GM12878 (cell line): Measurements from ENCODE around the gene SMTNL1. TPM values are rescaled to one million over a fixed set of nuclear protein-coding genes. Genes with fewer than 3 reads are reported as not detected.

Experiments used
- ATAC-seq: fragments of 200-7000 bp; cut with Tn5 transposase; 3 replicates; pipeline ENCODE4 v1.9.1; 2020; ENCODE audit warnings: mild to moderate bottlenecking, moderate library complexity
- BruUV-seq: library from RNA; stranded (reverse); fragments of 400-500 nt; replicated peaks from 2 replicates; lab custom pipeline; 2021; lab: Mats Ljungman, UMichigan
- CTCF ChIA-PET: fragments of 300-600 bp; sonication (Branson Sonifier 250); formaldehyde crosslinking; extraction: SDS; loops from one replicate; lab custom pipeline; 2021; ENCODE audit warnings: inconsistent platforms; lab: Yijun Ruan, JAX
- POLR2A ChIA-PET: fragments of 350-600 bp; formaldehyde crosslinking; extraction: SDS; loops from one replicate; lab custom pipeline; 2021; ENCODE audit warnings: inconsistent platforms; lab: Charles Lee
- RAD21 ChIA-PET: fragments of 300-600 bp; sonication (Branson Sonifier 250); formaldehyde crosslinking; loops from one replicate; lab custom pipeline; 2023; ENCODE audit warnings: antibody characterized with exemption; ENCODE audit not compliant: unreplicated experiment; lab: Charles Lee
- SMC1A ChIA-PET: fragments of 300-600 bp; sonication (Branson Sonifier 250); formaldehyde crosslinking; loops from one replicate; lab custom pipeline; 2023; ENCODE audit not compliant: unreplicated experiment, uncharacterized antibody; lab: Charles Lee
- DNase-seq: peaks from one replicate; pipeline ENCODE4 v3.0.0-alpha.2; 2011; ENCODE audit warnings: low read depth, low spot score
- FAIRE-seq: peaks from 3 replicates; lab custom pipeline; 2011; peaks lifted over from hg19 to GRCh38; lab: Jason Lieb, UNC
- H2AFZ ChIP-seq: 2 replicates; pipeline ENCODE4 v1.6.0; 2011; ENCODE audit warnings: low read depth, low read length, control low read depth; ENCODE audit not compliant: control insufficient read depth
- H3K27ac ChIP-seq: 2 replicates; pipeline ENCODE4 v1.5.1; 2011; ENCODE audit warnings: control low read depth; ENCODE audit not compliant: control insufficient read depth, insufficient read depth
- H3K27me3 ChIP-seq, 2 experiments: replicated peaks in 1 of 2; 2 replicates each; pipeline versions ENCODE4 v1.6.0 to v1.6.1; 2011; ENCODE audit warnings: low read length in 1 of 2; ENCODE audit not compliant: control insufficient read depth in 2 of 2, insufficient read depth in 2 of 2
- H3K36me3 ChIP-seq, 2 experiments: 2 replicates each; pipeline ENCODE4 v1.5.1; 2011; ENCODE audit warnings: low read length in 1 of 2; ENCODE audit not compliant: control insufficient read depth in 2 of 2, insufficient read depth in 2 of 2
- H3K4me1 ChIP-seq: 2 replicates; pipeline ENCODE4 v1.6.1; 2011; ENCODE audit warnings: mild to moderate bottlenecking, low read length, moderate library complexity, mixed read lengths; ENCODE audit not compliant: control insufficient read depth, insufficient read depth
- H3K4me2 ChIP-seq: 2 replicates; pipeline ENCODE4 v1.6.0; 2011; ENCODE audit warnings: control low read depth; ENCODE audit not compliant: control insufficient read depth, insufficient read depth
- H3K4me3 ChIP-seq: fragments of 200-600 bp; sonication (generic); 2 replicates; pipeline ENCODE4 v1.5.1; 2016
- H3K79me2 ChIP-seq: 2 replicates; pipeline ENCODE4 v1.6.0; 2011; ENCODE audit warnings: low read length; ENCODE audit not compliant: control insufficient read depth, insufficient read depth
- H3K9ac ChIP-seq: 2 replicates; pipeline ENCODE4 v1.8.0; 2011; ENCODE audit warnings: low read length, control low read depth, mixed read lengths; ENCODE audit not compliant: control insufficient read depth, insufficient read depth
- H3K9me3 ChIP-seq: replicated peaks from 3 replicates; pipeline ENCODE4 v1.5.1; 2011; ENCODE audit warnings: mild to moderate bottlenecking, low read length; ENCODE audit not compliant: control insufficient read depth, insufficient read depth
- H4K20me1 ChIP-seq: 2 replicates; pipeline ENCODE4 v1.6.0; 2011; ENCODE audit not compliant: control insufficient read depth, insufficient read depth
- BHLHE40 ChIP-seq, 2 experiments: fragments of 450-650 bp in 1 of 2; IDR thresholded peaks; 2 replicates each; pipeline ENCODE4 v1.6.1; 2011 to 2017; ENCODE audit warnings: low read depth in 2 of 2, borderline replicate concordance in 1 of 2, improper control_type of control experiment in 1 of 2, low read length in 1 of 2, mild to moderate bottlenecking in 1 of 2
- CBX5 ChIP-seq: sonication (generic); IDR thresholded peaks from 2 replicates; pipeline ENCODE4 v1.6.1; 2016; ENCODE audit warnings: low read depth, moderate library complexity, mild to moderate bottlenecking, inconsistent platforms
- KDM1A ChIP-seq: fragments of 200-600 bp; sonication (generic); IDR thresholded peaks from 2 replicates; pipeline ENCODE4 v1.6.1; 2016; ENCODE audit warnings: borderline replicate concordance
- MYB ChIP-seq: fragments of 150-350 bp; IDR thresholded peaks from 2 replicates; pipeline ENCODE4 v1.6.1; 2014; ENCODE audit warnings: mild to moderate bottlenecking, low read depth, low read length, borderline replicate concordance
- POLR2A ChIP-seq: IDR thresholded peaks from 2 replicates; pipeline ENCODE4 v1.6.1; 2011; ENCODE audit warnings: low read depth, mild to moderate bottlenecking, low read length
- POLR2AphosphoS2 ChIP-seq: IDR thresholded peaks from 2 replicates; pipeline ENCODE4 v1.6.1; 2011; ENCODE audit warnings: low read depth, mild to moderate bottlenecking, low read length, improper control_type of control experiment, moderate library complexity
- POLR2AphosphoS5 ChIP-seq: IDR thresholded peaks from 2 replicates; pipeline ENCODE4 v1.6.1; 2011; ENCODE audit warnings: mild to moderate bottlenecking, low read length, inconsistent platforms
- SIN3A ChIP-seq: IDR thresholded peaks from 2 replicates; pipeline ENCODE4 v1.6.1; 2012; ENCODE audit warnings: low read depth, low read length, improper control_type of control experiment
- SMAD1 ChIP-seq: fragments of 450-650 bp; IDR thresholded peaks from 2 replicates; pipeline ENCODE4 v1.6.1; 2018; ENCODE audit warnings: mild to moderate bottlenecking, low read depth; ENCODE audit not compliant: partially characterized antibody
- ZZZ3 ChIP-seq: IDR thresholded peaks from 2 replicates; pipeline ENCODE4 v1.6.1; 2011; ENCODE audit warnings: low read depth; ENCODE audit not compliant: control insufficient read depth, insufficient read length
- WGBS: methylation state at CpG from one replicate; pipeline ENCODE4 v1.1.6; 2016; ENCODE audit warnings: low lambda C conversion rate; ENCODE audit not compliant: insufficient replicate concordance, insufficient coverage; ENCODE audit errors: missing lambda C conversion rate; 5-methylcytosine and 5-hydroxymethylcytosine counted together
- in situ Hi-C: fragments of 300-500 bp; cut with MboI; formaldehyde crosslinking; loops from 9 replicates; pipeline ENCODE4 v1.14.3; 2018; ENCODE audit warnings: mixed read lengths
- intact Hi-C: fragments of 100-400 bp; cut with micrococcal nuclease; formaldehyde crosslinking; loops from one replicate; pipeline ENCODE4 v1.14.2; 2022; ENCODE audit not compliant: unreplicated experiment
- polyA plus RNA-seq, 11 experiments: library from polyadenylated mRNA; depleted of rRNA in 4 of 11; unstranded in 6 of 11; stranded (reverse) in 5 of 11; fragments of >200 nt; fragmentation: Nextera tagmentation in 4 of 11; fragmentation: Illumina TruSeq in 1 of 11; extraction: Ambion mirVana in 4 of 11; extraction: Trizol in 1 of 11; gene quantifications; 1 replicate in 1 of 11; 2 replicates in 10 of 11; pipeline versions ENCODE4 v1.2.1 to v1.2.3, GENCODE V29; 2011 to 2016; ENCODE audit warnings: inconsistent platforms in 2 of 11, missing spikeins in 2 of 11, low read depth in 1 of 11
- total RNA-seq, 4 experiments: library from RNA; depleted of rRNA in 3 of 4; stranded (reverse); fragments of >200 nt in 3 of 4; fragmentation: Illumina TruSeq in 1 of 4; extraction: Trizol in 1 of 4; gene quantifications; 2 replicates each; pipeline versions ENCODE4 v1.2.1 to v1.2.3, GENCODE V29; 2013 to 2021
- TF ChIP-seq, protein P1 (sequence below): fragments of 450-650 bp; formaldehyde crosslinking; IDR thresholded peaks from 2 replicates; pipeline ENCODE4 v1.4.0; 2022; ENCODE audit warnings: mild to moderate bottlenecking, moderate library complexity
- TF ChIP-seq, protein P2 (sequence below): fragments of 450-650 bp; IDR thresholded peaks from 2 replicates; pipeline ENCODE4 v1.6.1; 2017; ENCODE audit warnings: mild to moderate bottlenecking, moderate library complexity
- TF ChIP-seq, protein P3 (sequence below): fragments of 450-650 bp; IDR thresholded peaks from 2 replicates; pipeline ENCODE4 v1.6.1; 2017; ENCODE audit warnings: mild to moderate bottlenecking, low read depth, inconsistent platforms; ENCODE audit not compliant: poor library complexity, severe bottlenecking

The SMTNL1 gene
- total and polyA plus RNA-seq, 10 of the 15 experiments (the other 5 are each of a cell fraction or from before 2014, with no cell fraction given): 0.06 to 0.17 (median 0.10) TPM; not detected in 7

DNA sequence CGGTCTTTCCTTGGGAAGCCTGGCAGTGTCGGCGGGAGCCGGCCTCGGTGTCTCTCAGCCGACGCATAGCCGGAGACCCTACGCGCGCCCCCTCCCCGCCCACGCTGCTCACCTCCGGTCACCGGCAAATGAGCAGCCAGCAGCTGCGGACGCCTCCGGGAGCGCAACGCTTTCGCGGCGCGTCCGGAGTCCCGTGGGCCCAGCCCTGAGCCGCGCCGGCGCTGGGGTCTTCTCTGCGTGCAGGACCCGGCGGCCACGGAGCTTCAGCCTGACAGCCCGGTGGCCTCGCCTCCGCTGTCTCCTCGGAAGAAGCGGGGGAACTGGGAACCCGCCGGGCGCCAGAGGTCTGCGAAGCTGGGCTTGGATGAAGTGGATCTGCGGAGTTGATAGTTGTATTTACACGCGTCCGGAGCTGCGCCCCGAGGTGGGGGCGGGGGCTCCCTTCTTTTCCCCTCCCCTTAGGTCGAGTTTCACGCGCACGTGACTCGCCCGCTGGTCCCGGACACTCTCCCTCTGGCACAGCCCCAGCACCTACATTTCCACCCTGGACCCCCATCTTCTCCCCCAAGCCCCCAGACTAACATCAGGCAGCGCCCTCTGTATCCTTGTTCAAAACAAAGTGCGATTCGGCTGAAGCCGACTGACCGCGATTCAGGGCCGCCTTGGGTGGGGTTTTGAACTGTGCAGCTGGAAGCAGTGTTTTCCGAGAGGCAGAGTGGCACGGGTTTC, 21.9 kb upstream of the SMTNL1 start, which contains the start of gene SLC43A1:
Gene SLC43A1 (minus strand): TSS at position 371 of the 729 bp plus-strand sequence. CDS start 1,591 bp downstream, outside the sequence.
- no peak for DNase-seq
- TF ChIP-seq POLR2A (peak; percentile 25; the same call in 1 of the 2 replicates), KDM1A (no peak), ZZZ3 (no peak), POLR2AphosphoS5 (no peak), BHLHE40 (IDR thresholded peaks at IDR 0.05; ENCODE audit: borderline replicate concordance in 1 of 2, low read depth in 2 of 2, low read length in 1 of 2) (peak; percentile 89 to 95), CBX5 (no peak), MYB (no peak), SMAD1 (no peak), SIN3A (peak; percentile 65; the same call in 1 of the 2 replicates), POLR2AphosphoS2 (no peak)
- TF ChIP-seq, protein P1, sequence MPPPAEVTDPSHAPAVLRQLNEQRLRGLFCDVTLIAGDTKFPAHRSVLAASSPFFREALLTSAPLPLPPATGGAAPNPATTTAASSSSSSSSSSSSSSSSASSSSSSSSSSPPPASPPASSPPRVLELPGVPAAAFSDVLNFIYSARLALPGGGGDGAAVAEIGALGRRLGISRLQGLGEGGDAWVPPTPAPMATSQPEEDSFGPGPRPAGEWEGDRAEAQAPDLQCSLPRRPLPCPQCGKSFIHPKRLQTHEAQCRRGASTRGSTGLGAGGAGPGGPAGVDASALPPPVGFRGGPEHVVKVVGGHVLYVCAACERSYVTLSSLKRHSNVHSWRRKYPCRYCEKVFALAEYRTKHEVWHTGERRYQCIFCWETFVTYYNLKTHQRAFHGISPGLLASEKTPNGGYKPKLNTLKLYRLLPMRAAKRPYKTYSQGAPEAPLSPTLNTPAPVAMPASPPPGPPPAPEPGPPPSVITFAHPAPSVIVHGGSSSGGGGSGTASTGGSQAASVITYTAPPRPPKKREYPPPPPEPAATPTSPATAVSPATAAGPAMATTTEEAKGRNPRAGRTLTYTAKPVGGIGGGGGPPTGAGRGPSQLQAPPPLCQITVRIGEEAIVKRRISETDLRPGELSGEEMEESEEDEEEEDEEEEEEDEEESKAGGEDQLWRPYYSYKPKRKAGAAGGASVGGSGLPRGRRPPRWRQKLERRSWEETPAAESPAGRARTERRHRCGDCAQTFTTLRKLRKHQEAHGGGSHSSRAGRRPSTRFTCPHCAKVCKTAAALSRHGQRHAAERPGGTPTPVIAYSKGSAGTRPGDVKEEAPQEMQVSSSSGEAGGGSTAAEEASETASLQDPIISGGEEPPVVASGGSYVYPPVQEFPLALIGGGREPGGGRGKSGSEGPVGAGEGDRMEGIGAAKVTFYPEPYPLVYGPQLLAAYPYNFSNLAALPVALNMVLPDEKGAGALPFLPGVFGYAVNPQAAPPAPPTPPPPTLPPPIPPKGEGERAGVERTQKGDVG (CRISPR knock-in tag): no peak
- TF ChIP-seq, protein P2, sequence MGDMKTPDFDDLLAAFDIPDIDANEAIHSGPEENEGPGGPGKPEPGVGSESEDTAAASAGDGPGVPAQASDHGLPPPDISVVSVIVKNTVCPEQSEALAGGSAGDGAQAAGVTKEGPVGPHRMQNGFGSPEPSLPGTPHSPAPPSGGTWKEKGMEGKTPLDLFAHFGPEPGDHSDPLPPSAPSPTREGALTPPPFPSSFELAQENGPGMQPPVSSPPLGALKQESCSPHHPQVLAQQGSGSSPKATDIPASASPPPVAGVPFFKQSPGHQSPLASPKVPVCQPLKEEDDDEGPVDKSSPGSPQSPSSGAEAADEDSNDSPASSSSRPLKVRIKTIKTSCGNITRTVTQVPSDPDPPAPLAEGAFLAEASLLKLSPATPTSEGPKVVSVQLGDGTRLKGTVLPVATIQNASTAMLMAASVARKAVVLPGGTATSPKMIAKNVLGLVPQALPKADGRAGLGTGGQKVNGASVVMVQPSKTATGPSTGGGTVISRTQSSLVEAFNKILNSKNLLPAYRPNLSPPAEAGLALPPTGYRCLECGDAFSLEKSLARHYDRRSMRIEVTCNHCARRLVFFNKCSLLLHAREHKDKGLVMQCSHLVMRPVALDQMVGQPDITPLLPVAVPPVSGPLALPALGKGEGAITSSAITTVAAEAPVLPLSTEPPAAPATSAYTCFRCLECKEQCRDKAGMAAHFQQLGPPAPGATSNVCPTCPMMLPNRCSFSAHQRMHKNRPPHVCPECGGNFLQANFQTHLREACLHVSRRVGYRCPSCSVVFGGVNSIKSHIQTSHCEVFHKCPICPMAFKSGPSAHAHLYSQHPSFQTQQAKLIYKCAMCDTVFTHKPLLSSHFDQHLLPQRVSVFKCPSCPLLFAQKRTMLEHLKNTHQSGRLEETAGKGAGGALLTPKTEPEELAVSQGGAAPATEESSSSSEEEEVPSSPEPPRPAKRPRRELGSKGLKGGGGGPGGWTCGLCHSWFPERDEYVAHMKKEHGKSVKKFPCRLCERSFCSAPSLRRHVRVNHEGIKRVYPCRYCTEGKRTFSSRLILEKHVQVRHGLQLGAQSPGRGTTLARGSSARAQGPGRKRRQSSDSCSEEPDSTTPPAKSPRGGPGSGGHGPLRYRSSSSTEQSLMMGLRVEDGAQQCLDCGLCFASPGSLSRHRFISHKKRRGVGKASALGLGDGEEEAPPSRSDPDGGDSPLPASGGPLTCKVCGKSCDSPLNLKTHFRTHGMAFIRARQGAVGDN: no peak
- TF ChIP-seq, protein P3, sequence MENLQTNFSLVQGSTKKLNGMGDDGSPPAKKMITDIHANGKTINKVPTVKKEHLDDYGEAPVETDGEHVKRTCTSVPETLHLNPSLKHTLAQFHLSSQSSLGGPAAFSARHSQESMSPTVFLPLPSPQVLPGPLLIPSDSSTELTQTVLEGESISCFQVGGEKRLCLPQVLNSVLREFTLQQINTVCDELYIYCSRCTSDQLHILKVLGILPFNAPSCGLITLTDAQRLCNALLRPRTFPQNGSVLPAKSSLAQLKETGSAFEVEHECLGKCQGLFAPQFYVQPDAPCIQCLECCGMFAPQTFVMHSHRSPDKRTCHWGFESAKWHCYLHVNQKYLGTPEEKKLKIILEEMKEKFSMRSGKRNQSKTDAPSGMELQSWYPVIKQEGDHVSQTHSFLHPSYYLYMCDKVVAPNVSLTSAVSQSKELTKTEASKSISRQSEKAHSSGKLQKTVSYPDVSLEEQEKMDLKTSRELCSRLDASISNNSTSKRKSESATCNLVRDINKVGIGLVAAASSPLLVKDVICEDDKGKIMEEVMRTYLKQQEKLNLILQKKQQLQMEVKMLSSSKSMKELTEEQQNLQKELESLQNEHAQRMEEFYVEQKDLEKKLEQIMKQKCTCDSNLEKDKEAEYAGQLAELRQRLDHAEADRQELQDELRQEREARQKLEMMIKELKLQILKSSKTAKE: no peak

More for the DNA sequence above, 21.9 kb upstream of the SMTNL1 start, which contains the start of gene SLC43A1:
- no TSS peak for BruUV-seq
- ATAC-seq (peak; percentile 66), FAIRE-seq (peak; percentile 41)
- peaks cover 11% of the 10 kb centered on the region for H3K79me2 ChIP-seq
- ChIA-PET RAD21 (interaction anchor here (1.0 to 8.2 kb wide), 6 partner anchors 11 to 170 kb away, joined by 3 to 46 read pairs (median 6); no protein-coding TSS in a partner anchor), POLR2A (interaction anchor here (1.0 to 1.6 kb wide), 3 partner anchors 22 to 197 kb away, joined by 3 to 4 read pairs (median 3); partner anchors contain the start of genes MED19 and TMX2), SMC1A (interaction anchor here (0.9 to 5.4 kb wide), 7 partner anchors 9 to 58 kb away, joined by 3 to 47 read pairs (median 4); no protein-coding TSS in a partner anchor), CTCF (interaction anchor here (0.7 to 10.6 kb wide), 10 partner anchors 9 to 170 kb away, joined by 3 to 158 read pairs (median 8); partner anchors contain the start of gene RTN4RL2)
- H2AFZ ChIP-seq: peak within 1 kb of the TSS; percentile 90
- in situ Hi-C loops (no loop called here), intact Hi-C loops (no loop called here)
- H3K27ac ChIP-seq: peak within 1 kb of the TSS; percentile 35
- peak within 1 kb of the TSS; percentile 81 for H3K9ac ChIP-seq
- H3K4me3 ChIP-seq: peak within 1 kb of the TSS; percentile 90
- no peaks in the 10 kb centered on the region for H3K9me3 ChIP-seq
- H4K20me1 ChIP-seq: no peaks in the 10 kb centered on the region
- no peaks in the 10 kb centered on the region for H3K27me3 ChIP-seq
- no peaks in the 10 kb centered on the region for H3K36me3 ChIP-seq
- under 1% methylated on average over 51 of the region's 66 CpGs for WGBS
- peak within 1 kb of the TSS; percentile 95 for H3K4me2 ChIP-seq
- no peaks in the 10 kb centered on the region for H3K4me1 ChIP-seq
